Right hindlimb (tissue), 1 donor: Measurements from ENCODE around the gene SPDYE17.
A peak's percentile ranks its signal among the peaks of the same experiment; 100 is the strongest.
"Not testable (repeated sequence)": the region's sequence is repeated elsewhere in the genome, so short reads cannot be mapped to it uniquely, and the experiment has no call there.

Source experiments
- DNase-seq: peaks from one replicate; pipeline ENCODE4 v3.0.0-alpha.2; 2018

The SPDYE17 gene

GRCh38 chr7:77032261-77032660 lies at the start of gene SPDYE17:
Gene SPDYE17 (minus strand): TSS chr7:77032361. CDS start chr7:77030570, 1,791 bp downstream.
- DNase-seq: not testable (repeated sequence)

- not testable (repeated sequence) for DNase-seq
These were observed 48.1 kb upstream of the SPDYE17 start for GRCh38 chr7:77080236-77080635.

GRCh38 chr7:77079624-77080023 lies 47.5 kb upstream of the SPDYE17 start:
- DNase-seq: not testable (repeated sequence)

GRCh38 chr7:77079112-77079511 lies 47.0 kb upstream of the SPDYE17 start:
- not testable (repeated sequence) for DNase-seq

GRCh38 chr7:77077060-77077459 lies 44.9 kb upstream of the SPDYE17 start:
- DNase-seq: not testable (repeated sequence)

- not testable (repeated sequence) for DNase-seq
These were observed 42.7 kb upstream of the SPDYE17 start for GRCh38 chr7:77074786-77075396.

- not testable (repeated sequence) for DNase-seq
These were observed 38.9 kb upstream of the SPDYE17 start for GRCh38 chr7:77071108-77071507.

- DNase-seq: not testable (repeated sequence)
These were observed 33.7 kb upstream of the SPDYE17 start for GRCh38 chr7:77065869-77066268.

GRCh38 chr7:77063732-77064131 lies 31.6 kb upstream of the SPDYE17 start:
- DNase-seq: not testable (repeated sequence)

GRCh38 chr7:77062557-77062956 lies 30.4 kb upstream of the SPDYE17 start, which contains the start of gene SPDYE18:
Gene SPDYE18 (minus strand): TSS chr7:77062558. CDS start chr7:77060512, 2,046 bp downstream.
- DNase-seq: not testable (repeated sequence)

- not testable (repeated sequence) for DNase-seq
These were observed 5.8 kb downstream of the SPDYE17 start for GRCh38 chr7:77026349-77026748.

- peak; percentile 10 for DNase-seq
These were observed 22.0 kb downstream of the SPDYE17 start for GRCh38 chr7:77010074-77010680.

- DNase-seq: peak; percentile 31
These were observed 24.2 kb downstream of the SPDYE17 start for GRCh38 chr7:77008000-77008399.

- not testable (repeated sequence) for DNase-seq
These were observed 25.7 kb downstream of the SPDYE17 start for GRCh38 chr7:77006127-77007110.

GRCh38 chr7:77005461-77006057 lies 26.6 kb downstream of the SPDYE17 start:
- DNase-seq: not testable (repeated sequence)

GRCh38 chr7:77004151-77004550 lies 28.0 kb downstream of the SPDYE17 start:
- not testable (repeated sequence) for DNase-seq

- DNase-seq: not testable (repeated sequence)
These were observed 28.9 kb downstream of the SPDYE17 start for GRCh38 chr7:77003241-77003640.

- not testable (repeated sequence) for DNase-seq
These were observed 29.4 kb downstream of the SPDYE17 start for GRCh38 chr7:77002678-77003233.

- not testable (repeated sequence) for DNase-seq
These were observed 30.1 kb downstream of the SPDYE17 start for GRCh38 chr7:77002104-77002503.

- DNase-seq: not testable (repeated sequence)
These were observed 32.6 kb downstream of the SPDYE17 start for GRCh38 chr7:76999474-77000107.

- DNase-seq: not testable (repeated sequence)
These were observed 33.3 kb downstream of the SPDYE17 start for GRCh38 chr7:76998764-76999450.
